Gastroesophageal sphincter (tissue), 4 donors: ENCODE measurements around the gene CTNNBL1. TPM values are rescaled to one million over a fixed set of nuclear protein-coding genes. Genes with fewer than 3 reads are reported as not detected.
"Not testable (repeated sequence)": the region's sequence is repeated elsewhere in the genome, so short reads cannot be mapped to it uniquely, and the experiment has no call there.

ENCODE experiments used
- ATAC-seq: fragments of 150-250 bp; one replicate; pipeline ENCODE4 v1.9.1; 2016; ENCODE audit warnings: mild to moderate bottlenecking, moderate library complexity
- H3K27ac ChIP-seq, 4 donors: fragments of 200-600 bp; sonication (generic) in 3 of 4; 1 replicate in 3 of 4; 2 replicates in 1 of 4; pipeline ENCODE4 v1.5.1; 2016 to 2019
- H3K27me3 ChIP-seq: fragments of 200-600 bp; sonication (generic); one replicate; pipeline ENCODE4 v1.5.1; 2019
- H3K36me3 ChIP-seq, 2 donors: fragments of 200-600 bp; sonication (generic); one replicate each; pipeline ENCODE4 v1.5.1; 2019; ENCODE audit warnings: control low read depth in 1 of 2
- H3K4me1 ChIP-seq, 3 donors: fragments of 200-600 bp; sonication (generic); 1 replicate in 2 of 3; 2 replicates in 1 of 3; pipeline ENCODE4 v1.5.1; 2016 to 2019; ENCODE audit warnings: control low read depth in 2 of 3
- H3K4me3 ChIP-seq, 2 donors: fragments of 200-600 bp; sonication (generic); one replicate each; pipeline ENCODE4 v1.5.1; 2019; ENCODE audit warnings: mild to moderate bottlenecking in 1 of 2, moderate library complexity in 1 of 2
- H3K9me3 ChIP-seq, 3 donors: fragments of 200-600 bp; sonication (generic); one replicate each; pipeline ENCODE4 v1.5.1; 2017 to 2019; ENCODE audit warnings: control low read depth in 2 of 3
- CTCF ChIP-seq, 4 experiments: fragments of 200-600 bp in 2 of 4; fragments of 450-650 bp in 2 of 4; sonication (generic) in 1 of 4; IDR thresholded peaks; one replicate each; pipeline ENCODE4 v1.5.1; 2017 to 2019; ENCODE audit warnings: antibody characterized with exemption in 4 of 4, mild to moderate bottlenecking in 2 of 4, moderate library complexity in 2 of 4
- EP300 ChIP-seq: sonication (generic); formaldehyde crosslinking; IDR thresholded peaks from one replicate; pipeline ENCODE4 v1.6.1; 2017; ENCODE audit warnings: antibody characterized with exemption, mild to moderate bottlenecking
- POLR2A ChIP-seq, 2 donors: fragments of 450-650 bp; IDR thresholded peaks; one replicate each; pipeline ENCODE4 v1.6.1; 2017; ENCODE audit warnings: antibody characterized with exemption in 2 of 2, mild to moderate bottlenecking in 2 of 2, moderate library complexity in 1 of 2
- POLR2AphosphoS5 ChIP-seq: sonication (generic); formaldehyde crosslinking; IDR thresholded peaks from one replicate; pipeline ENCODE4 v1.6.1; 2017; ENCODE audit warnings: antibody characterized with exemption
- WGBS, 2 donors: methylation state at CpG; one replicate each; pipeline ENCODE4 v1.1.5; 2018; ENCODE audit warnings: low coverage in 1 of 2; 5-methylcytosine and 5-hydroxymethylcytosine counted together
- total RNA-seq, 4 donors: library from RNA; depleted of rRNA; stranded (reverse); fragments of >200 nt; gene quantifications; one replicate each; pipeline ENCODE4 v1.1.0, GENCODE V29; 2016

Gene CTNNBL1
- total RNA-seq, 4 donors from 2014 or later = 43.8 to 58.4 (median 47.1) TPM

GRCh38 chr20:37657924-37658804 lies 35.7 kb upstream of the CTNNBL1 start:
- Histone ChIP-seq H3K4me3 (no peak overlapping the region), H3K36me3 (no peaks in the 10 kb centered on the region), H3K27ac (no peak overlapping the region), H3K27me3 (no peaks in the 10 kb centered on the region), H3K4me1 (no peaks in the 10 kb centered on the region), H3K9me3 (no peaks in the 10 kb centered on the region)
- 36 to 52% methylated on average over 3 to 4 of the region's 6 CpGs for WGBS, 2 donors
- TF ChIP-seq POLR2AphosphoS5 (no peak), POLR2A (IDR thresholded peaks at IDR 0.05) (no peak)
- ATAC-seq = no peak

DNA sequence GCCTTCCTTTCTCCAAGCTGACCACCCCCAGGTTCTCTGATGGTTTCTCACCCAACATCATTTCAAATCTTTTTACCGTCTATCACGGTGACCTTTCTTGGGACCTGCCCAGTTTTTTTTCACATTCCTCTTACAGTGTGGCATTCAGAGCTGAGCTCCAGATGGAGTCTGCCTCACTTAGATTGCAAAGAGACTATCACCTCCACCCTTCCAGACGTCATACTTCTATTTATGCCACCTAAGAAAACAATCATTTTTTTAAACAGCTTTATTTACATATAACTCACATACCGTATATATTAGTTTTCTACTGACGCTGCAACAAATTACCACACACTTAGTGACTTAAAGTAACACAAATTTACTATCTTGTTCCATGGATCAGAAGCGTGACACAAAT lies 32.3 kb upstream of the CTNNBL1 start:
- ATAC-seq = no peak
- TF ChIP-seq POLR2AphosphoS5 (no peak), CTCF (IDR thresholded peaks at IDR 0.05) (no peak), POLR2A (IDR thresholded peaks at IDR 0.05) (no peak), EP300 (no peak)
- 44 to 61% methylated on average over 6 of the region's 6 CpGs for WGBS, 2 donors
- no peaks in the 10 kb centered on the region for H3K9me3 ChIP-seq
- no peaks in the 10 kb centered on the region for H3K27me3 ChIP-seq
- H3K27ac ChIP-seq = no peak overlapping the region
- H3K36me3 ChIP-seq = no peaks in the 10 kb centered on the region
- no peaks in the 10 kb centered on the region for H3K4me1 ChIP-seq
- no peak overlapping the region for H3K4me3 ChIP-seq

- H3K27me3 ChIP-seq = no peaks in the 10 kb centered on the region
These were observed 31.5 kb upstream of the CTNNBL1 start for GRCh38 chr20:37662308-37662707.

DNA sequence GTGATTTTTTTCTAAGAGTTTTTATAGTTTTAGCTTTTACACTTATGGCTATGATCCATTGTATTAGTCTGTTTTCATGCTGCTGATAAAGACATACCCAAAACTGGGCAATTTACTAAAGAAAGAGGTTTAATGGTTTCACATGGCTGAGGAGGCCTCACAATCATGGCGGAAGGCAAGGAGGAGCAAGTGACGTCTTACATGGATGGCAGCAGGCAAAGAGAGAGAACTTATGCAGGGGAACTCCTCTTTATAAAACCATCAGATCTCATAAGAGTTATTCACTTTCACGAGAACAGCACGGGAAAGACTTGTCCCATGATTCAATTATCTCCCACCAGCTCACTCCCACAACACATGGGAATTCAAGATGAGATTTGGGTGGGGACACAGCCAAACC lies 29.2 kb upstream of the CTNNBL1 start:
- not testable (repeated sequence) for H3K4me1 ChIP-seq, H3K4me3 ChIP-seq, ATAC-seq, H3K27ac ChIP-seq, H3K36me3 ChIP-seq, H3K9me3 ChIP-seq
- WGBS, 2 donors = 90 to 100% methylated on average over 1 to 4 of the region's 4 CpGs
- peaks cover 14% of the 10 kb centered on the region for H3K27me3 ChIP-seq

More at GRCh38 chr20:37662308-37662707, 31.5 kb upstream of the CTNNBL1 start:
- no peaks in the 10 kb centered on the region for H3K9me3 ChIP-seq
- H3K27ac ChIP-seq = no peak overlapping the region
- TF ChIP-seq POLR2A (IDR thresholded peaks at IDR 0.05) (no peak), EP300 (no peak), CTCF (IDR thresholded peaks at IDR 0.05) (no peak), POLR2AphosphoS5 (no peak)
- ATAC-seq = no peak
- H3K36me3 ChIP-seq = no peaks in the 10 kb centered on the region
- H3K4me3 ChIP-seq = no peak overlapping the region
- H3K4me1 ChIP-seq = no peaks in the 10 kb centered on the region
- 60 to 64% methylated on average over 3 of the region's 3 CpGs for WGBS, 2 donors

DNA sequence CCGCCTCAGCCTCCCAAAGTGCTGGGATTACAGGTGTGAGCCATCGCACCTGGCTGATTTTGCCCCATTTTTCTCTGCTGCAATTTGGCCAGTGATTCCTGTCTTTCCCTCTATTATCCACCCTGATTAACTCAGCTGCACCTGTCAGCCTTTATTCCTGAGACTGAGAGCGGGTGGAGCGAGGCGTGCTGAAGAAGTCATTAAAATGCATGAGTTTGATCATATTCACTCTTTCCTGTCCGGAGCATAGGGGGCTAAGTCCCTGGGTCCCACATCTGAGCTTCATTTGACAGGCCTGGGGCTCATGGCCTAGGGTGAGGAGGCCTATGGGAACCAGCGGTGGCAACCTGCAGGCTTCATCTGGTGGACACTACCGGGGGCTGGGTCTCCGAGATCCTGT lies 25.7 kb upstream of the CTNNBL1 start:
- WGBS, 2 donors = 93% methylated on average over 7 of the region's 9 CpGs; no CpG with 5 or more reads in 1 of the 2 donors
- peaks cover 21% of the 10 kb centered on the region for H3K27me3 ChIP-seq
- no peak overlapping the region for H3K27ac ChIP-seq
- H3K4me3 ChIP-seq = no peak overlapping the region
- no peaks in the 10 kb centered on the region for H3K36me3 ChIP-seq
- peaks cover 0 to 18% (median 0%) of the 10 kb centered on the region in 3 donors for H3K4me1 ChIP-seq
- ATAC-seq = no peak
- no peaks in the 10 kb centered on the region for H3K9me3 ChIP-seq
- no peak for TF ChIP-seq POLR2AphosphoS5

DNA sequence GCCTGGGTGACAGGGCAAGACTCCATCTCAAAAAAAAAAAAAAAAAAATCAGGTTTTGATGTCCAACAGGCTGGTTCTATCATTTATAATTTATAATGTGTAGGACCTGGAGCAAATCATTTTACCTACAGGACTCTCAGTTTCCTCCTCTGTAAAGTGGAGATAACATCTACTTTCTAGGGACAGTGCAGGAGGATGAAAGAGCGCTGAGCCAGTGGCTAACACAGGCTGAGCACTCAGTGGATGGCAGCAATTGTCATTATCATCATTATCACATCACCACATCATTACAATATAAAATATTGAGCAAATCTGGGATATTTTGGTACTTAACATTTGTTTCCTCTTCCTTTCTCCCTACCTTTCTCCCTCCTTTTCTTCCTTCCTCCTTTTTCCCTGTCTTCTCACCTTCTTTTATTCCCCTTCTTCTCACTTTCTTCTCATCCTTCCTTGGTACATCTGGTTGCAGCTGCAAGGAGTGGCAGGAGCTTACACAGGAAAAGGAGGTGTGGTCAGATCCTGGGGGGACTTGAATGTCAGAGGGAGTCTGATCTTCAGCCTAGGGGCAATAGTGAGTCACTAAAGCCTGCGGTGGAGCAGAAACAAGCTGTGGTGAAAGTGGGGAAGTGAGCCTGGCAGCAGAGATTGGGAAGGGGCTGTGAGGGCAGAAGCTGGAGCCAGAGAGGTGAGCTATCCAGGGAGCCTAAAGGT lies 24.6 kb upstream of the CTNNBL1 start:
- no peak overlapping the region for H3K4me3 ChIP-seq
- peaks cover 0 to 18% (median 0%) of the 10 kb centered on the region in 3 donors for H3K4me1 ChIP-seq
- H3K27ac ChIP-seq = no peak overlapping the region
- no peak for TF ChIP-seq POLR2A (IDR thresholded peaks at IDR 0.05)
- no peak for TF ChIP-seq CTCF (IDR thresholded peaks at IDR 0.05)
- TF ChIP-seq POLR2AphosphoS5 = no peak
- no peak for TF ChIP-seq EP300
- H3K36me3 ChIP-seq = no peaks in the 10 kb centered on the region
- WGBS, 2 donors = 57 to 100% methylated on average over 1 to 2 of the region's 2 CpGs
- no peaks in the 10 kb centered on the region for H3K9me3 ChIP-seq
- no peak for ATAC-seq
- peaks cover 27% of the 10 kb centered on the region for H3K27me3 ChIP-seq
